GM10266 (cell line): Measurements from ENCODE around the gene BICC1.

Experiments
- DNase-seq: peaks from one replicate; pipeline ENCODE4 v3.0.0; 2012; ENCODE audit errors: extremely low spot score
- CTCF ChIP-seq: IDR thresholded peaks from 2 replicates; pipeline ENCODE4 v1.5.1; 2012; ENCODE audit warnings: mild to moderate bottlenecking, low read depth; ENCODE audit not compliant: control insufficient read depth, insufficient read depth; ENCODE audit errors: missing control alignments

The BICC1 gene

GRCh38 chr10:58842860-58843376, 330.2 kb downstream of the BICC1 start:
- DNase-seq, result no peak
- no peak for TF ChIP-seq CTCF

GRCh38 chr10:58843760-58844159, 331.1 kb downstream of the BICC1 start:
- TF ChIP-seq CTCF, result no peak
- no peak for DNase-seq

GRCh38 chr10:58844680-58845079, 332.0 kb downstream of the BICC1 start:
- TF ChIP-seq CTCF, result no peak
- no peak for DNase-seq

GRCh38 chr10:58846856-58847255, 334.2 kb downstream of the BICC1 start:
- TF ChIP-seq CTCF, result no peak
- DNase-seq, result no peak

- TF ChIP-seq CTCF, result no peak
- no peak for DNase-seq
Measured at GRCh38 chr10:58851606-58852005, 338.9 kb downstream of the BICC1 start.

- DNase-seq, result no peak
- no peak for TF ChIP-seq CTCF
Measured at GRCh38 chr10:58853668-58854067, 341.0 kb downstream of the BICC1 start.

- TF ChIP-seq CTCF, result no peak
- no peak for DNase-seq
Measured at GRCh38 chr10:58854811-58855210, 342.1 kb downstream of the BICC1 start.
